Tibial artery (tissue), 4 donors: ENCODE results near the gene WBP1L.
"Not testable (repeated sequence)": the region's sequence is repeated elsewhere in the genome, so short reads cannot be mapped to it uniquely, and the experiment has no call there.

ENCODE experiments used
- DNase-seq, 2 donors: peaks; one replicate each; pipeline ENCODE4 v3.0.0-alpha.2; 2019
- H3K27ac ChIP-seq, 2 donors: fragments of 200-600 bp; sonication (generic) in 1 of 2; 1 replicate in 1 of 2; 2 replicates in 1 of 2; pipeline ENCODE4 v1.5.1; 2018 to 2019; ENCODE audit warnings: mild to moderate bottlenecking in 1 of 2
- H3K27me3 ChIP-seq, 2 donors: fragments of 200-600 bp; sonication (generic) in 1 of 2; one replicate each; pipeline versions ENCODE4 v1.5.1 to v1.6.0; 2016 to 2019
- H3K36me3 ChIP-seq, 3 donors: fragments of 200-600 bp; sonication (generic) in 2 of 3; one replicate each; pipeline ENCODE4 v1.5.1; 2016 to 2019; ENCODE audit warnings: mild to moderate bottlenecking in 2 of 3
- H3K4me1 ChIP-seq, 4 donors: fragments of 200-600 bp; sonication (generic) in 2 of 4; 1 replicate in 3 of 4; 2 replicates in 1 of 4; pipeline ENCODE4 v1.5.1; 2016 to 2019
- H3K4me3 ChIP-seq, 2 donors: fragments of 200-600 bp; sonication (generic) in 1 of 2; 1 replicate in 1 of 2; 2 replicates in 1 of 2; pipeline ENCODE4 v1.5.1; 2018 to 2019; ENCODE audit warnings: mild to moderate bottlenecking in 2 of 2
- H3K9me3 ChIP-seq, 3 donors: fragments of 200-600 bp; sonication (generic) in 1 of 3; one replicate each; pipeline ENCODE4 v1.5.1; 2016 to 2019
- CTCF ChIP-seq, 2 experiments: fragments of 200-600 bp in 1 of 2; fragments of 450-650 bp in 1 of 2; IDR thresholded peaks; one replicate each; pipeline ENCODE4 v1.5.1; 2017 to 2019; ENCODE audit warnings: antibody characterized with exemption in 2 of 2, mild to moderate bottlenecking in 1 of 2, moderate library complexity in 1 of 2
- intact Hi-C: fragments of 100-400 bp; cut with DNase I; formaldehyde crosslinking; loops from one replicate; pipeline ENCODE4 v1.15.0; 2023; ENCODE audit warnings: low total_unique reads

Gene WBP1L

GRCh38 chr10:102819054-102819453, 75.3 kb downstream of the WBP1L start:
- peak; percentile 73 to 79 for DNase-seq
- Histone ChIP-seq H3K27ac (peak overlapping the region; percentile 90 to 96), H3K36me3 (peaks cover 0 to 5% (median 1%) of the 10 kb centered on the region in 3 donors), H3K27me3 (no peaks in the 10 kb centered on the region), H3K4me3 (no peak overlapping the region), H3K9me3 (no peaks in the 10 kb centered on the region), H3K4me1 (peaks cover 0 to 44% (median 29%) of the 10 kb centered on the region in 4 donors)
- intact Hi-C loops, result loop anchor here (5.0 kb wide), 1 partner anchor 77 kb away; the partner anchor contains the start of gene WBP1L
- no peak for TF ChIP-seq CTCF (IDR thresholded peaks at IDR 0.05)

- H3K9me3 ChIP-seq, H3K4me3 ChIP-seq, DNase-seq, intact Hi-C loops, H3K27me3 ChIP-seq, H3K36me3 ChIP-seq: not testable (repeated sequence)
- Histone ChIP-seq H3K27ac (peak overlapping the region; percentile 20 to 96), H3K4me1 (peaks cover 0 to 35% (median 20%) of the 10 kb centered on the region in 4 donors)
Measured at GRCh38 chr10:102820008-102820407, 76.3 kb downstream of the WBP1L start.

GRCh38 chr10:102822222-102822621, 78.5 kb downstream of the WBP1L start:
- peaks cover 0 to 13% (median 2%) of the 10 kb centered on the region in 4 donors for H3K4me1 ChIP-seq
- DNase-seq, result no peak
- peaks cover 0 to 2% (median 0%) of the 10 kb centered on the region in 3 donors for H3K36me3 ChIP-seq
- H3K27me3 ChIP-seq, result no peaks in the 10 kb centered on the region
- no peak overlapping the region for H3K27ac ChIP-seq
- no peaks in the 10 kb centered on the region for H3K9me3 ChIP-seq
- TF ChIP-seq CTCF (IDR thresholded peaks at IDR 0.05), result no peak
- no peak overlapping the region for H3K4me3 ChIP-seq
- intact Hi-C loops, result no loop called here

- no peak overlapping the region for H3K4me3 ChIP-seq
- H3K27ac ChIP-seq, result no peak overlapping the region
- peaks cover 0 to 7% (median 6%) of the 10 kb centered on the region in 3 donors for H3K36me3 ChIP-seq
- intact Hi-C loops, result no loop called here
- H3K4me1 ChIP-seq, result no peaks in the 10 kb centered on the region
- no peaks in the 10 kb centered on the region for H3K27me3 ChIP-seq
- no peaks in the 10 kb centered on the region for H3K9me3 ChIP-seq
- TF ChIP-seq CTCF (IDR thresholded peaks at IDR 0.05), result no peak
- DNase-seq, result no peak
Measured at GRCh38 chr10:102824664-102825063, 80.9 kb downstream of the WBP1L start.

- no peak overlapping the region for H3K4me3 ChIP-seq
- intact Hi-C loops, result no loop called here
- no peak overlapping the region for H3K27ac ChIP-seq
- peaks cover 0 to 12% (median 6%) of the 10 kb centered on the region in 3 donors for H3K36me3 ChIP-seq
- no peaks in the 10 kb centered on the region for H3K9me3 ChIP-seq
- TF ChIP-seq CTCF (IDR thresholded peaks at IDR 0.05), result no peak
- no peaks in the 10 kb centered on the region for H3K27me3 ChIP-seq
- H3K4me1 ChIP-seq, result no peaks in the 10 kb centered on the region
- no peak for DNase-seq
Measured at GRCh38 chr10:102826148-102826796, 82.5 kb downstream of the WBP1L start.

GRCh38 chr10:102827597-102827975, 83.8 kb downstream of the WBP1L start:
- Histone ChIP-seq H3K9me3 (no peaks in the 10 kb centered on the region), H3K4me3 (no peak overlapping the region), H3K27ac (no peak overlapping the region), H3K27me3 (no peaks in the 10 kb centered on the region), H3K4me1 (no peaks in the 10 kb centered on the region), H3K36me3 (peaks cover 0 to 12% (median 6%) of the 10 kb centered on the region in 3 donors)
- no peak for DNase-seq
- intact Hi-C loops, result no loop called here
- TF ChIP-seq CTCF (IDR thresholded peaks at IDR 0.05), result no peak
